ENCODE measurements around the gene NR4A1. TPM values are rescaled to one million over a fixed set of nuclear protein-coding genes. Genes with fewer than 3 reads are reported as not detected.

Gene NR4A1
- total and polyA plus RNA-seq, 2 of the 13 experiments (the other 11 are each of a cell fraction or from before 2014, with no cell fraction given) = 5.7 to 15.2 TPM

DNA sequence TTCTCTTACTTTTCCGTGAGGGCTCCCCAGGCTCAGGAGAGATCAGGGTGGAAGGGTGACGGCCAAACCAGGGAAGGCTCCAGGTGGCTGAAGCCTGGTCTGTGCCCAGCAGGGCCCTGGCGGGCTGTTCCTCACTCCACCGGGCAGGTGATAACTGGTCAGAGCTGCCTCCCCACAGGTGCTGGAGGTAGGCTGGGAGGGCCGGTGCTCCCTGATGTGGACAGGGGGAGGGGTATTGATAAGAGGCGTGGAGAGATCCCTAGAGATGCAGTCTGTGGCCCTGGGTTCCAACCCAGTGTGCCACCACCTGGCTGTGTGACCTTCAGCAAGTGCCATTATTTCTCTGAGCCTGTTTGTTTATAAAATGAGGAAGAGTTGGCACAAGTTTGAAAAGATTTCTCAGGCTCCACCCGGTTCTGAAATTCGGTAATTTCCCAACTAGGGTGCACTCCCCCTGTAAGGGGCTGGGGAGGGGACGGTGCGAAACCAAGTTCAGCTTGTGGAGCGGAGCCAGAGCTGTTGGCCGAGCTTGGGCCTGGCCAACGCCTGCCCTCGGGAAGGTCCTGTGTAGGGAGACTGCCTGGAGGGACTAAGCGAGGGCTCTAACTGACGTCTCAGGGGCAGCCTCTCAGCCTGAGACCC, 1.0 kb upstream of the NR4A1 start:
- FAIRE-seq (no peak), DNase-seq (ENCODE audit: low spot score) (no peak), ATAC-seq (no peak; the same call in 2 of the 3 replicates)
- intact Hi-C loops (cut with micrococcal nuclease; ENCODE audit: unreplicated experiment) = loop anchor here (2.0 kb wide), 2 partner anchors 13 to 21 kb away; no protein-coding TSS in a partner anchor
- Histone ChIP-seq H3K36me3 (replicated peaks in 1 of 2; ENCODE audit: control insufficient read depth in 1 of 2, insufficient read depth in 2 of 2, low read length in 2 of 2) (peaks cover 3 to 15% of the 10 kb centered on the region in 2 experiments; a peak in 3 of 5 replicates), H3K4me3 (replicated peaks in 1 of 3; ENCODE audit: insufficient read depth in 1 of 3, low read depth in 2 of 3, low read length in 3 of 3) (peak overlapping the region; percentile 61 to 98 (median 82)), H3K27ac (ENCODE audit: extremely low read length, insufficient read depth, low read length) (peak overlapping the region; percentile 90), H3K9me3 (ENCODE audit: low read length) (no peaks in the 10 kb centered on the region), H2AFZ (ENCODE audit: low read length) (no peak overlapping the region), H3K4me2 (ENCODE audit: low read depth, low read length) (peak overlapping the region; percentile 100), H3K4me1 (ENCODE audit: insufficient read depth, low read length) (peaks cover 61% of the 10 kb centered on the region), H3K79me2 (ENCODE audit: insufficient read depth, low read length) (peaks cover 21% of the 10 kb centered on the region), H3K27me3 (ENCODE audit: control insufficient read depth in 1 of 2, insufficient read depth in 2 of 2, low read length in 2 of 2) (no peaks in the 10 kb centered on the region; a peak in 1 of 5 replicates), H4K20me1 (ENCODE audit: insufficient read depth, low read length) (peaks cover 7% of the 10 kb centered on the region; the same call in 1 of the 2 replicates), H3K9ac (ENCODE audit: insufficient read depth, low read depth, low read length) (peak overlapping the region; percentile 93)
- BruUV-seq (replicated peaks) = no TSS peak
- CTCF ChIA-PET (ENCODE audit: low intra/inter-chr PET ratio, low total read pairs) = no interaction called here
- POLR2A ChIA-PET = interaction anchor here (0.7 to 3.2 kb wide), 12 partner anchors 11 to 932 kb away, joined by 3 to 58 read pairs (median 4); partner anchors contain the start of gene ATG101
- 19% methylated on average over 6 of the region's 16 CpGs for WGBS (ENCODE audit: low lambda C conversion rate)
- in situ Hi-C loops (cut with HindIII; ENCODE audit: extremely low pct_ligation_motif_present, low pct_unique_long_range_greater_than_20kb) = no loop called here
- TF ChIP-seq NCOA2 (CRISPR knock-in tag; IDR thresholded peaks at IDR 0.05) = no peak
- no peak for TF ChIP-seq MTF2 (CRISPR knock-in tag; IDR thresholded peaks at IDR 0.05; ENCODE audit: borderline replicate concordance)
- TF ChIP-seq SKI (IDR thresholded peaks at IDR 0.05; ENCODE audit: partially characterized antibody) = no peak
- peak; percentile 28 for TF ChIP-seq ZNF772 (CRISPR knock-in tag; IDR thresholded peaks at IDR 0.05)
- TF ChIP-seq BRD4 (CRISPR knock-in tag; IDR thresholded peaks at IDR 0.05) = peak; percentile 55; the same call in 1 of the 2 replicates
- TF ChIP-seq CCDC6 (CRISPR knock-in tag; IDR thresholded peaks at IDR 0.05) = 0 out of 2 replicates have a peak, but pooled peaks have one; percentile 41
- no peak for TF ChIP-seq SMAD3 (CRISPR knock-in tag; IDR thresholded peaks at IDR 0.05)
- TF ChIP-seq ZNF547 (CRISPR knock-in tag; IDR thresholded peaks at IDR 0.05) = 0 out of 2 replicates have a peak, but pooled peaks have one; percentile 39
- peak; percentile 52; the same call in 1 of the 2 replicates for TF ChIP-seq ZNF768 (CRISPR knock-in tag; IDR thresholded peaks at IDR 0.05)
- TF ChIP-seq, protein P1, sequence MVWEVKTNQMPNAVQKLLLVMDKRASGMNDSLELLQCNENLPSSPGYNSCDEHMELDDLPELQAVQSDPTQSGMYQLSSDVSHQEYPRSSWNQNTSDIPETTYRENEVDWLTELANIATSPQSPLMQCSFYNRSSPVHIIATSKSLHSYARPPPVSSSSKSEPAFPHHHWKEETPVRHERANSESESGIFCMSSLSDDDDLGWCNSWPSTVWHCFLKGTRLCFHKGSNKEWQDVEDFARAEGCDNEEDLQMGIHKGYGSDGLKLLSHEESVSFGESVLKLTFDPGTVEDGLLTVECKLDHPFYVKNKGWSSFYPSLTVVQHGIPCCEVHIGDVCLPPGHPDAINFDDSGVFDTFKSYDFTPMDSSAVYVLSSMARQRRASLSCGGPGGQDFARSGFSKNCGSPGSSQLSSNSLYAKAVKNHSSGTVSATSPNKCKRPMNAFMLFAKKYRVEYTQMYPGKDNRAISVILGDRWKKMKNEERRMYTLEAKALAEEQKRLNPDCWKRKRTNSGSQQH (CRISPR knock-in tag; IDR thresholded peaks at IDR 0.05; ENCODE audit: low read depth) = no peak
- 0 out of 2 replicates have a peak, but pooled peaks have one; percentile 11 for TF ChIP-seq MYC (CRISPR knock-in tag; IDR thresholded peaks at IDR 0.05; ENCODE audit: borderline replicate concordance)
- TF ChIP-seq, protein P2, sequence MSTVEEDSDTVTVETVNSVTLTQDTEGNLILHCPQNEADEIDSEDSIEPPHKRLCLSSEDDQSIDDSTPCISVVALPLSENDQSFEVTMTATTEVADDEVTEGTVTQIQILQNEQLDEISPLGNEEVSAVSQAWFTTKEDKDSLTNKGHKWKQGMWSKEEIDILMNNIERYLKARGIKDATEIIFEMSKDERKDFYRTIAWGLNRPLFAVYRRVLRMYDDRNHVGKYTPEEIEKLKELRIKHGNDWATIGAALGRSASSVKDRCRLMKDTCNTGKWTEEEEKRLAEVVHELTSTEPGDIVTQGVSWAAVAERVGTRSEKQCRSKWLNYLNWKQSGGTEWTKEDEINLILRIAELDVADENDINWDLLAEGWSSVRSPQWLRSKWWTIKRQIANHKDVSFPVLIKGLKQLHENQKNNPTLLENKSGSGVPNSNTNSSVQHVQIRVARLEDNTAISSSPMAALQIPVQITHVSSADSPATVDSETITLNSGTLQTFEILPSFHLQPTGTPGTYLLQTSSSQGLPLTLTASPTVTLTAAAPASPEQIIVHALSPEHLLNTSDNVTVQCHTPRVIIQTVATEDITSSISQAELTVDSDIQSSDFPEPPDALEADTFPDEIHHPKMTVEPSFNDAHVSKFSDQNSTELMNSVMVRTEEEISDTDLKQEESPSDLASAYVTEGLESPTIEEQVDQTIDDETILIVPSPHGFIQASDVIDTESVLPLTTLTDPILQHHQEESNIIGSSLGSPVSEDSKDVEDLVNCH (CRISPR knock-in tag; IDR thresholded peaks at IDR 0.05) = no peak
- TF ChIP-seq ZNF235 (CRISPR knock-in tag; IDR thresholded peaks at IDR 0.05; ENCODE audit: borderline replicate concordance) = 0 out of 2 replicates have a peak, but pooled peaks have one; percentile 20
- no peak for TF ChIP-seq TCF7L2 (IDR thresholded peaks at IDR 0.05; ENCODE audit: low read depth, low read length)
- no peak for TF ChIP-seq ZNF326 (CRISPR knock-in tag; IDR thresholded peaks at IDR 0.05; ENCODE audit: borderline replicate concordance)
- TF ChIP-seq ZNF230 (CRISPR knock-in tag; IDR thresholded peaks at IDR 0.05) = peak; percentile 69; the same call in 1 of the 2 replicates

Measured in HepG2 (cell line).